Measurements from ENCODE around the gene RHOT2.
A peak's percentile ranks its signal among the peaks of the same experiment; 100 is the strongest.

The RHOT2 gene

DNA sequence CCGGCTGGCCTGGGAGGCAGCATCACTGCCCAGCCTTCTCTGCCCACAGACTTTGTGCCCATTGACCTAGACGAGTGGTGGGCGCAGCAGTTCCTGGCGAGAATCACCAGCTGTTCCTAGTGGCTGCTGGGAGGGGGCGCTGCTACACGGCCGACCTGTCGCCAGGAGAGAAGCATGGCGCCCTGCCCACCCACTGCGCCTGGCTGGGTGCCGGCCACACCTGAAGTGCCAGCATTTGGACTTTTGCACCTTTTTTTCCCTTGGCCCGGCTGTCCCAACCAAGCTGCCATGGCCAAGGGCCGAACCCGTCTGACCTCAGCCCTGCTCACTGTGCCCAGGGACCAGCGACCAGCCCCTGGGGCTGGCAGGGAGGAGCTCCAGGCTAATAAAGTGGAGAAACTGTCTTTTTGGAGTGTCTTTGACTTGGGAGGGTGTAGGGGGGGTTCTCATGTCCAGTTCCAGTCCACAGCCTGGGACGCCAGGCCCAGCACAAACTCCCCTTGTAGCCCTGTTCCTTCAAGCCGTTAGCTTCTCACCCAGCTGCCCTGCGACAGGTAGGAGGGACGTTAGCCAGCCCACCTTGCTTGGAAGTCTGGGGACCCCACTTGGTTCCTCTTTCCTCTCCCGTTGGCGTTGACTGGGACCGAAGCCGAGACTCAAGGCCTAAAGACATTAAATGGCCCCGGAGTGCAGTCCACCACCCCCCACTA lies 19.7 kb upstream of the RHOT2 start:
- peak; percentile 27 to 54 for DNase-seq

DNA sequence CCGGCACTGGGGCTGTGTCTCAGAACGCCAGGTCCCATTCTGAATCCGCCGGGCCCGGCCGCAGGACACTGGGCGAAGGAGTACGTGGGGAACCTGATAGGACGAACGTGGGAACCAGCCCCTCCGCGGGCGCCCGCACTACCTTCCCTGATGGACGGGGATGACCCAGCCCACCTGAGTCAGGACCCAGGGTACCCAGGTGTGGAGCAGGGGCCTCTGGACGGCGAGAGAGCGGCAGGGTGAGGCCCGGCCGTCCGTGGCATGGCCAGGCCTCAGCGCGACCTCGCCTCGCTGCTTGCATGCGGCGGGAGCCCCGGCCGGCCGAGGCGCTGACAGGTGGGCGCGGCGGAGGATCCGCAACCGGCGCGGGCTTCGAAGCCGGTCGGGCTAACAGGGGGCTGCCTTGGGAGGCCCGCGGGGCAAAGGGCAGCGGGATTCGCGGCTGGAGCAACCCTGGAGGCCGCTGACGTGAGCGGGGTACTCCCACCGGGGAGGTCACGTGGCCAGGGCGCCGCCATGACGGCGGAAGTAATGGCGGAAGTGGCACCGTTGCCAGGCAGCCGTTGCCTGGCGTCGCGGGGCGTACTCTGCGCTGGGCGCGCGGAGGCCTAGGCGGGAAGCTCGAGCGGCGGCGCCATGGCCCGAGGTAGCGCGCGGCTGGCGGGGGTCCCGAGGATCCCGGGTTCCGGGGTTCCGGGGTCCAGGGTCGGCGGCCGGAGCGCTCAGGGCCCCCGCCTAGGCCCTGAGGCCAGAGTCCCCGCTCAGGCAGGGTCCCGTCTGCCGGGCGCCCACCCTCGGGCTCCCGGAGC lies 18.9 kb upstream of the RHOT2 start, which contains the start of gene WDR90:
Gene WDR90, plus strand, starts transcription at position 585 of the 809 bp plus-strand sequence. Its CDS starts 52 bp downstream, at position 637.
- peak; percentile 91 to 92 for DNase-seq

GRCh38 chr16:649631-650030 lies 18.3 kb upstream of the RHOT2 start:
- no peak for DNase-seq

DNA sequence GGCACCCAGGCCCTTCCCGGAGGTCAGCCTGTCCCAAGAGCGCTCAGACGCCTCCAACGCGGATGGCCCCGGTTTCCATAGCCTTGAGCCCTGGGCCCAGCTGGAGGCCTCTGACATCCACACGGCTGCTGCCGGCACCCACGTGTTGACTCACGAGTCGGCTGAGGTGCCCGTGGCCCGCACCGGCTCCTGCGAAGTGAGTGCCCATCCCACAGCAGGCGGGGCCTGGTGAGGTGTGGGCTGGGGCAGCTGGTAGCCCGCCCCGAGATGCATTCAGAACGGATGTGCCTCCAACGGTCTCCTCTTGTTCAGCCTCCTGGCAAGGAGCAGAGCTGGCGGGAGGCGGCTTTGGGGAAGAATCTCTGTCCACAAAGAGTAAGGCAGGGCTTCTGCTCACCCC lies 16.1 kb upstream of the RHOT2 start:
- DNase-seq, result no peak

GRCh38 chr16:652454-653305 lies 15.3 kb upstream of the RHOT2 start:
- no peak for DNase-seq

DNA sequence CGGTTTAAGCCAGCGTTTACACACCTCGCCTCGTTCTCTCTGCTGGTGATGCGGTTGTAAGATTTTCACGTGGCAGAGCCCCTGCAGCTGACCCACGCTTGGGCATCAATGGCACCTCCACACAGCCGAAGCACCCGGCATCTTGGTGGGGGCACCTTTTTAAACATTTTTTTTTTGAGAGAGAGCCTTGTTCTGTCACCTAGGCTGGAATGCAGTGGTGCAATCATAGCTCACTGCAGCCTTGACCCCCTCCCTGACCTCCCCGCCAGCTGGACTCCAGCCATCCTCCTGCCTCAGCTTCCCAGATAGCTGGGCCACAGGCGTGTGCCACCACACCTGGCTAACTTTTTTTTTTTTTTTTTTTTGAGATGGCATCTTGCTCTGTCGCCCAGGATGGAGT lies 13.9 kb upstream of the RHOT2 start:
- no peak for DNase-seq

- no peak for DNase-seq
These were observed 10.4 kb upstream of the RHOT2 start for GRCh38 chr16:657487-657886.

- DNase-seq, result no peak
These were observed 9.0 kb upstream of the RHOT2 start for GRCh38 chr16:658679-659571.

GRCh38 chr16:659618-660017 lies 8.3 kb upstream of the RHOT2 start:
- DNase-seq, result no peak

DNA sequence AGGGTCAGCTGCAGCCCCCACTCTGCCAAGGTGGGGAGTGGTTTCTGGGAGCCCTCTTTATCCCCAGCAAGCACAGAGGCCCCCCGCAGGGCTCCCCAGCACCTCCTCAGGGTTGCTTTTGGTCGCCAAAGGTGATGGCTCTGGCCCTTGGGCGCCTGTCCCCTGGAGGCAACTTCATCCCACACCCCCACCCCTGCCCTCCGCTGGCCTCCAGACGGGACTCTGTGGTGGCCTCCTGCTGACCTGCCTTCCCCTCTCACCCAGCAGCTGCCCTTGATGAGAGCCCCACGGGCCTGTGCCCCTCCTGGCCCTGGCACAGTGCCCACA lies 7.8 kb upstream of the RHOT2 start:
- DNase-seq, result no peak

DNA sequence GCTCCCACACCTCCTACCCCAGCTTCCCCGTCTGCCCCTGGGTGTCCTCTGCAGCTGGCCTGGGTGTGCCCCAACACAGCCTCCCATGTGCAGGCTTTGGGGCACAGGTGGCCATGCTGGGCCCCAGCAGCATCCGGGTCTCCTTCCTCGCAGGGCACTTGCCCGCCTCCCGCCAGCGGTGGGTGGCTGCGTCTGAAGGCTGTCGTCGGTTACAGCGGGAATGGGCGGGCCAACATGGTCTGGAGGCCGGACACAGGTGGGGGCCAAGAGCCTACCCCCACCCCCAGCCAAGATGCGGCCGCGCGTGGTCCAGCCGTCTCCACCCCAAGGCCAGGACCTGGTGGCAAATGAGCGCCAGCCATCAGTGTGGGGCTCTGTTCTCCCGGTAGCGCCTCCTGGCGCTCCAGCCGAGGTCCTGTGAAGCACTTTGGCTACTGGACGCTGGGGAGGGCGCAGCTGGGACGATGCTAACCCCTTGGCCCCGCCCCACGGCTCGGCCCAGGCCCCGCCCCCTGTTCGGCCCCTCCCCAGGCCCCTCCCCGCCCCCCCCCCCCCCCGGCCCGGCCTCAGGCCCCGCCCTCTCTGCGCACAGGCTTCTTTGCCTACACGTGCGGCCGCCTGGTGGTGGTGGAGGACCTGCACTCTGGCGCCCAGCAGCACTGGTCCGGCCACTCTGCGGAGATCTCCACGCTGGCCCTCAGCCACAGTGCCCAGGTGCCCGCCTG lies 7.3 kb upstream of the RHOT2 start:
- DNase-seq, result peak; percentile 56 to 70

- no peak for DNase-seq
These were observed 6.6 kb upstream of the RHOT2 start for GRCh38 chr16:661184-661821.

DNA sequence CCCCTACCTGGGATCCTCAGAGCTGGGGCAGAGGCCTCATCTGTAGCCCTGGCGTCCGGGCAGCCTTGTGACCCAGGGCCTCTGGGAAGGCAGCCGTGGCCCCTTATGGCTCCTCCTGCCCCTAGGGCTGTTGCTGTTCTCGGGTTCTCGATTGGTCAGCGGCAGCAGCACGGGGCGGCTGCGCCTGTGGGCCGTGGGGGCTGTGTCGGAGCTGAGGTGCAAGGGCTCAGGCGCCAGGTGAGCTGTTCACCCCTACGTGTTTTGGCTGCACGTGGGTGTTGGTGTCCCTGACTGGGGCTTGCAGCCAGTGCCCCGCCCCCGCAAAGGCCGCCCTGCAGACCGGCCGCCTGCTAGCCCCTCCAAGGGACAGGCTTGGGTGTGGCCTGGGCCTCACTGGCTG lies 5.8 kb upstream of the RHOT2 start:
- DNase-seq, result no peak

GRCh38 chr16:662597-662996 lies 5.3 kb upstream of the RHOT2 start:
- DNase-seq, result no peak

DNA sequence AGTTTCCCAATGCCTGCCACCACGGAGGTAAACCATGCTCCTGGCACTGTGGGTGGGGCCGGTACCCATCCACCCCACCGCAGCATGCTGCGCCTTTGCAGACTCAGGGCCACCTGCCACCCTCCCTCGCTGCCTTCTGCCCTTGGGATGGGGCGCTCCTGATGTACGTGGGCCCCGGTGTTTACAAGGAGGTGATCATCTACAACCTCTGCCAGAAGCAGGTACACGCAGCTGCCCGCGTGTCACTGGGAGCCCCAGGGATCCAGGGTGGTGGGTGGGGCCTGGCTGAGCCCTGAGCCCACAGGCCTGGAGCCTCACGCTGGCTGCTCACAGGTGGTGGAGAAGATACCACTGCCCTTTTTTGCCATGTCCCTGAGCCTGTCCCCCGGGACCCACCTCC lies 1.4 kb upstream of the RHOT2 start:
- DNase-seq, result no peak

DNA sequence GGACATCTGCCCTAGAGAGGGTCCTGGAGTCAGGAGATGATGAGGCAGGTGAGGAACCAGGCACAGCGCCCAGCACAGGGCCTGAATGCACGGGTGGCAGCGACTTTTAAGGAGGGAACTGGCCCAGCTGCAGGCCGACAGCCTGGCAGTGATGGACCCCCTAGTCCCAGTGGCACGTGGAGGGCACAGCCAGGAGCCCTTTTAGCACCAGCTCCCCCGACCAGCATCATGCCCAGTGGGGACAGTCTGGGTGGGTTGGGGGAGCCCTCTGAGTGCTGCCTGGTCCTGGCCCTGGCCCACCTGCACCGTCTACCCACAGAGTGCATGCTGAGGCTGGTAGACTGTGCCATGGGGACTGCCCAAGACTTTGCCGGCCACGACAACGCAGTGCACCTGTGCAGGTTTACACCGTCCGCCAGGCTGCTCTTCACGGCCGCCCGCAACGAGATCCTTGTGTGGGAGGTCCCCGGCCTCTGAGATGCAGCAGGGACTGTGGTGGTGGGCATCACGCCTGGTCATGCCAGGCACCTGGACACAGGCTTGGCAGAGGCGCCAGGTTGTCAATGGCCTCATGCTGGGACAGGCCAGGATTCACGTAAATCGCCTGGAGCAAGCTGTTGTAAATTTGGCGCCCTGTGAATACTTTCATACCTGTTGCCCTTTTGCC lies 686 bp upstream of the RHOT2 start:
- DNase-seq, result no peak

GRCh38 chr16:668519-669171 lies 713 bp downstream of the RHOT2 start:
- DNase-seq, result no peak

GRCh38 chr16:669666-670065 lies 1.7 kb downstream of the RHOT2 start:
- DNase-seq, result no peak

GRCh38 chr16:670485-671352 lies 2.8 kb downstream of the RHOT2 start:
- no peak for DNase-seq

Measured in stimulated activated CD4-positive, alpha-beta T cell treated with anti-CD3 and anti-CD28 coated beads, Interleukin-4, amount 100 ng/mL, for 4 hours (primary cell).